AG09309 (cell line): ENCODE results near the gene GLE1.

Experiments
- DNase-seq: peaks from one replicate; pipeline ENCODE4 v3.0.0-alpha.2; 2010; ENCODE audit warnings: low read depth
- H3K4me3 ChIP-seq: 2 replicates; pipeline ENCODE4 v1.5.1; 2011; ENCODE audit warnings: mild to moderate bottlenecking, low read depth, low read length, moderate library complexity; ENCODE audit not compliant: control insufficient read depth
- CTCF ChIP-seq: IDR thresholded peaks from 2 replicates; pipeline ENCODE4 v1.5.1; 2011; ENCODE audit warnings: mild to moderate bottlenecking, low read depth, low read length, inconsistent platforms; ENCODE audit not compliant: insufficient read depth, control insufficient read depth; ENCODE audit errors: missing control alignments

GLE1 gene

GRCh38 chr9:128459011-128459410, 45.5 kb upstream of the GLE1 start:
- no peak for TF ChIP-seq CTCF
- no peak overlapping the region for H3K4me3 ChIP-seq
- no peak for DNase-seq

GRCh38 chr9:128469070-128469469, 35.4 kb upstream of the GLE1 start:
- H3K4me3 ChIP-seq = no peak overlapping the region
- no peak for DNase-seq
- no peak for TF ChIP-seq CTCF

GRCh38 chr9:128470560-128470959, 34.0 kb upstream of the GLE1 start:
- peak; percentile 49 for DNase-seq
- TF ChIP-seq CTCF = no peak
- no peak overlapping the region for H3K4me3 ChIP-seq

- TF ChIP-seq CTCF = no peak
- DNase-seq = no peak
- no peak overlapping the region for H3K4me3 ChIP-seq
Measured at GRCh38 chr9:128473104-128473503, 31.4 kb upstream of the GLE1 start.

- no peak for TF ChIP-seq CTCF
- no peak overlapping the region for H3K4me3 ChIP-seq
- DNase-seq = no peak
Measured at GRCh38 chr9:128475867-128476266, 28.7 kb upstream of the GLE1 start.

GRCh38 chr9:128479262-128479661, 25.3 kb upstream of the GLE1 start:
- H3K4me3 ChIP-seq = no peak overlapping the region
- no peak for DNase-seq
- TF ChIP-seq CTCF = no peak

- TF ChIP-seq CTCF = no peak
- no peak overlapping the region for H3K4me3 ChIP-seq
- no peak for DNase-seq
Measured at GRCh38 chr9:128481561-128481960, 23.0 kb upstream of the GLE1 start.
